ENCODE results near the gene LITAFD. TPM values are rescaled to one million over a fixed set of nuclear protein-coding genes. Genes with fewer than 3 reads are reported as not detected.

Gene LITAFD
- total RNA-seq, 1 experiment from 2014 or later: not detected

- peak in 1 of 2 experiments; percentile 27 for TF ChIP-seq CTCF (IDR thresholded peaks at IDR 0.05; ENCODE audit: insufficient read depth in 1 of 2, low read depth in 1 of 2, low read length in 1 of 2, severe bottlenecking in 1 of 2, unreplicated experiment in 1 of 2)
- H3K36me3 Mint-ChIP-seq (ENCODE audit: insufficient read depth, unreplicated experiment): peaks cover 88% of the 10 kb centered on the region
- Histone ChIP-seq H3K36me3 (ENCODE audit: control insufficient read depth, insufficient read depth, low read length) (peaks cover 5% of the 10 kb centered on the region; the same call in 1 of the 2 replicates), H3K4me1 (peaks cover 17% of the 10 kb centered on the region), H3K27me3 (replicated peaks; ENCODE audit: control insufficient read depth, insufficient read depth, low read length) (no peaks in the 10 kb centered on the region), H3K9me3 (no peaks in the 10 kb centered on the region), H3K4me3 (ENCODE audit: low read depth, low read length) (no peak overlapping the region)
- peak overlapping the region; percentile 22 for H3K27ac Mint-ChIP-seq (ENCODE audit: unreplicated experiment)
- peaks cover 20% of the 10 kb centered on the region for H3K4me1 Mint-ChIP-seq (ENCODE audit: low read depth, unreplicated experiment)
- ChIA-PET POLR2A (no interaction called here), CTCF (interaction anchor here (2.1 kb wide), 1 partner anchor 103 kb away, joined by 8 read pairs; no protein-coding TSS in a partner anchor)
- intact Hi-C loops (cut with micrococcal nuclease; ENCODE audit: unreplicated experiment): loop anchor here (1.0 kb wide), 3 partner anchors 30 to 127 kb away; no protein-coding TSS in a partner anchor
- no TSS peak for BruUV-seq (replicated peaks)
- H3K9me3 Mint-ChIP-seq (ENCODE audit: unreplicated experiment): no peaks in the 10 kb centered on the region
- no peaks in the 10 kb centered on the region for H3K27me3 Mint-ChIP-seq (ENCODE audit: insufficient read depth, unreplicated experiment)
- DNase-seq: no peak
- H3K4me3 Mint-ChIP-seq (ENCODE audit: unreplicated experiment): no peak overlapping the region
Measured at GRCh38 chr16:8905795-8906591, 23.8 kb downstream of the LITAFD start.

GRCh38 chr16:8907096-8907495 is 24.9 kb downstream of the LITAFD start:
- H3K4me1 ChIP-seq: peaks cover 26% of the 10 kb centered on the region
- H3K4me3 ChIP-seq (ENCODE audit: low read depth, low read length): no peak overlapping the region
- Mint-ChIP-seq H3K27me3 (ENCODE audit: insufficient read depth, unreplicated experiment) (no peaks in the 10 kb centered on the region), H3K4me3 (ENCODE audit: unreplicated experiment) (no peak overlapping the region), H3K9me3 (ENCODE audit: unreplicated experiment) (no peaks in the 10 kb centered on the region), H3K4me1 (ENCODE audit: low read depth, unreplicated experiment) (peaks cover 31% of the 10 kb centered on the region), H3K36me3 (ENCODE audit: insufficient read depth, unreplicated experiment) (peaks cover 88% of the 10 kb centered on the region), H3K27ac (ENCODE audit: unreplicated experiment) (no peak overlapping the region)
- TF ChIP-seq CTCF (IDR thresholded peaks at IDR 0.05; ENCODE audit: insufficient read depth in 1 of 2, low read depth in 1 of 2, low read length in 1 of 2, severe bottlenecking in 1 of 2, unreplicated experiment in 1 of 2): no peak
- intact Hi-C loops (cut with micrococcal nuclease; ENCODE audit: unreplicated experiment): no loop called here
- H3K36me3 ChIP-seq (ENCODE audit: control insufficient read depth, insufficient read depth, low read length): peaks cover 5% of the 10 kb centered on the region; the same call in 1 of the 2 replicates
- H3K9me3 ChIP-seq: no peaks in the 10 kb centered on the region
- POLR2A ChIA-PET: no interaction called here
- BruUV-seq (replicated peaks): no TSS peak
- CTCF ChIA-PET: interaction anchor here (2.1 kb wide), 1 partner anchor 101 kb away, joined by 8 read pairs; no protein-coding TSS in a partner anchor
- DNase-seq: no peak
- H3K27me3 ChIP-seq (replicated peaks; ENCODE audit: control insufficient read depth, insufficient read depth, low read length): no peaks in the 10 kb centered on the region

DNA sequence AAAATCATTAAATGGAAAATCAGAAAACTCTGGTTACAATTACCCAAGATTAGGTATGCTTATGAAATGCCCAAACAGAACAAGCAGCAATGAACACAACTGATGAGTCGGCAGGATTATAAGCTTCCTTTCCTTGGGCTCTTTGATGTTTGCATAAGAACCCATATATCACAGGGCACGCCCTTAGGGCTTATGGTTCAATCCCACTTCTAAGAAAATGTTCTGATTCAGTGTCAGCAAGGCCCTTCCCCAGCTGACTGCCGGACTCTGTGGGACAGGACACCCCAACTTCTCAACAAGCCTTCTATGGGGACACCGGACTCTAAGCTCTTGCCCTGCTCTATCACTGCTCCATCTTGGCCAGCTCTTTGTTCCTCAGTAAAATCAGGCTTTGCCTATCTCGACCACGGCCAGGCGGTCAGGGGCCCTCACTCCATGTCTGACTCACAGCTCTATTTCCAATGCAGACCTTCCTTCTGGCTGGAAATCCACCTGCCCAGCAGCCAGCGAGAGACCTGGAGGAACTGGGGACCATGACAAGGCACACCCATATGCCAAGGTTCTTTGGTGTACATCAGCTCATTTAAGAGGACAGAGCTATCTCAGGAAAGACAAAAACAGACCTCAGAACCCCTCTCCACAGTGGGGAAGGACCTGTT is 26.8 kb downstream of the LITAFD start:
- Mint-ChIP-seq H3K36me3 (ENCODE audit: insufficient read depth, unreplicated experiment) (peaks cover 81% of the 10 kb centered on the region), H3K4me3 (ENCODE audit: unreplicated experiment) (no peak overlapping the region), H3K9me3 (ENCODE audit: unreplicated experiment) (no peaks in the 10 kb centered on the region), H3K27me3 (ENCODE audit: insufficient read depth, unreplicated experiment) (no peaks in the 10 kb centered on the region), H3K27ac (ENCODE audit: unreplicated experiment) (peak overlapping the region; percentile 37), H3K4me1 (ENCODE audit: low read depth, unreplicated experiment) (peaks cover 46% of the 10 kb centered on the region)
- Histone ChIP-seq H3K36me3 (ENCODE audit: control insufficient read depth, insufficient read depth, low read length) (peaks cover 3% of the 10 kb centered on the region; the same call in 1 of the 2 replicates), H3K27me3 (replicated peaks; ENCODE audit: control insufficient read depth, insufficient read depth, low read length) (no peaks in the 10 kb centered on the region), H3K4me1 (peaks cover 35% of the 10 kb centered on the region), H3K4me3 (ENCODE audit: low read depth, low read length) (no peak overlapping the region), H3K9me3 (no peaks in the 10 kb centered on the region)
- CTCF ChIA-PET: interaction anchor here (0.6 to 2.8 kb wide), 3 partner anchors 28 to 1430 kb away, joined by 6 to 13 read pairs (median 11); no protein-coding TSS in a partner anchor
- intact Hi-C loops (cut with micrococcal nuclease; ENCODE audit: unreplicated experiment): no loop called here
- no peak for TF ChIP-seq CTCF (IDR thresholded peaks at IDR 0.05; ENCODE audit: insufficient read depth in 1 of 2, low read depth in 1 of 2, low read length in 1 of 2, severe bottlenecking in 1 of 2, unreplicated experiment in 1 of 2)
- POLR2A ChIA-PET: no interaction called here
- DNase-seq: peak in 1 of 2 experiments; percentile 13
- no TSS peak for BruUV-seq (replicated peaks)
